HG03139 (cell line): ENCODE data around the gene DAGLA.

ENCODE experiments used
- ATAC-seq: cut with Tn5 transposase; IDR thresholded peaks from one replicate; pipeline ENCODE4 v1.9.1; 2021; ENCODE audit not compliant: unreplicated experiment

DAGLA gene

DNA sequence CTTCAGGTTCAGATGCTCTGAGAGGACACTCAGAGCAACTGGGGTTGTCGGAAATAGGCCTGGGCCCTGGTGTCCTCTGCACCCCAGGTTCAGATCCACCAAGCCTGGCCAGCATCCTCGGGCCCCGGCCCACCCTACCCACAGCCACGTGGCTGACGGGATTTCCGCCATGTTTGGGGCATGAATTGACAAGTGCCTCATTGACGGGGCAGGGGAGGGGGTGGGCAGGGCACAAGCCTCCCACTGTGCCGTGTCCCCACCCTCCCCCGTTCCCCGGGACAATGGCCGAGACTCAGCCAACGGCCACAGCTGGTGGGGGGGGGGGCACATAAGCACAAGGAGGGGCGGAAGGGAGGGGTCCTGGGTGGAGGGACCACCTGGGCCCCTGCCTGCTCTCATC lies 80.8 kb downstream of the DAGLA start:
- ATAC-seq, result no peak

DNA sequence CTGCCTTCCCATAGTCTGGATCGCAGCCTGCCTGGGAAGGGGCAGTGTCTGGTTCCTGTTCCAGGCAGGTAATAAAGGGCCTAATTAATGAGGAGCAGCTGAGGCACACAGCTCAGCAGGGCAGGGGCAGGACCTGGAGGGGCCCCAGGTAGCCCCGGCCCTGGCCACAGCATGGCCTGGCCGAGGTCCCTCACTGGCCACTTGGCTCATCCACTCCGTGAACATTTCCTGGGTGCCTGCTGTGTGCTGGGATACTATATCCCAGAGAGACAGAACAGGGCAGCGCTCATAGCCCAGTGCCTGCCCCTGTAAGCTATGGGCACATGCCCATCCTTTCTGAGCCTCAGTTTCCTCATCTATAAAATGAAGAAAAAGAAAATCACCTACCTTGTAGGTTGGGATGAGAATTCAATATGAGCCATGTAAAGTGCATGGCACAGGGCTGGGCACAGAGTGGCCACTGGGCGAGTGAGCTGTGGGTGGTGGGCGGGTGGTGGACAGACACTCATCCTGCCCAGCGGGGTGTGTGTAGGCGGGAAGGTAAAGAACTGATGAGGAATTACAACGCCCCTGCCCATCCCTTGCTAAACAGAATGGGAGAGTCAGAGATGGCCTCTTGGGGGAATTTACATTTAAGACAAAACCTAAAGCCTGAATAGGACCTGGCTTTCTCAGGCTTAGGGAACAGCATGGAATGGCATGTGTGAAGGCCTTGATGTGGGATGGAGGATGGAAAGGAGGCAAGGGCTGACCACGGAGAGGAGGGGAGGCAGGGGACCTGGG lies 81.4 kb downstream of the DAGLA start:
- no peak for ATAC-seq

DNA sequence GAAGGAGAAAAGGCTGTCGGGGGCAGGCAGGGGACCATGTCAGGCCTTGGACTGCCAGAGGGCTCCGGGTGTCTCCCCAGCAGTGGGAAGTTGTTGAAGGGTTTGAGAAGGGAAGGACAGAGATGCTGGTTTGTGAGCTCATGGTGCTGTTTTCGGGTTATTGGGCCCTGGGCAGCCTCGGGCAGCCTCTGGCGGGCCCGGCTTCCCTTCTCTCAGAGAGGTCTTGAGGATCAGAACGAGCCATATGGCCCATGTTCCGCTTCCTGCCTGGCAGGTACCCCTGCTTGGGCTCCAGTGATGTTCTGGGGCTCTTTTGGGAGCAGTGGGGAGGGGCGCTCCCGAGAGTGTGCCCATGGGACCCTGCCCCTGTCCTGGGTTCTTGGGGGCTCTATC lies 82.0 kb downstream of the DAGLA start:
- no peak for ATAC-seq

DNA sequence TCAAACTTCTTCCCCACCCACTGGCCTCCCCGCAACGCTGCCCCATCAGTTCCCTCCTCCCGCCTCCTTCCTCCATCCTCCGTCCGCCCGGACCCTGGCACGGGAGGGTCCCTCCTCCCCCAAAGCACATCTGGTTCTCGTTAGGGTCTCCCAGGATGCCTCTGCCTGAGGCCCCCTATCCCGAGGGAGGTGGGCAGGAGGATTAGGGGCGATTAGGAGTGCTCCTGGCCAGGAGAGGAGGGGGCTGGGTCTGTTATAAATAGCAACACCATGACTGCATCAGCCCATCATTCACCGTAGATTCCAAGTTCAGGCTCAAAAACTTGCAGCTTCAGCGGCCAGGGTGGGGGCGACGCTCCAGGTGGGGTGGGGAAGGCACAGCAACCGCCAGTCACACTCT lies 82.6 kb downstream of the DAGLA start:
- no peak for ATAC-seq

DNA sequence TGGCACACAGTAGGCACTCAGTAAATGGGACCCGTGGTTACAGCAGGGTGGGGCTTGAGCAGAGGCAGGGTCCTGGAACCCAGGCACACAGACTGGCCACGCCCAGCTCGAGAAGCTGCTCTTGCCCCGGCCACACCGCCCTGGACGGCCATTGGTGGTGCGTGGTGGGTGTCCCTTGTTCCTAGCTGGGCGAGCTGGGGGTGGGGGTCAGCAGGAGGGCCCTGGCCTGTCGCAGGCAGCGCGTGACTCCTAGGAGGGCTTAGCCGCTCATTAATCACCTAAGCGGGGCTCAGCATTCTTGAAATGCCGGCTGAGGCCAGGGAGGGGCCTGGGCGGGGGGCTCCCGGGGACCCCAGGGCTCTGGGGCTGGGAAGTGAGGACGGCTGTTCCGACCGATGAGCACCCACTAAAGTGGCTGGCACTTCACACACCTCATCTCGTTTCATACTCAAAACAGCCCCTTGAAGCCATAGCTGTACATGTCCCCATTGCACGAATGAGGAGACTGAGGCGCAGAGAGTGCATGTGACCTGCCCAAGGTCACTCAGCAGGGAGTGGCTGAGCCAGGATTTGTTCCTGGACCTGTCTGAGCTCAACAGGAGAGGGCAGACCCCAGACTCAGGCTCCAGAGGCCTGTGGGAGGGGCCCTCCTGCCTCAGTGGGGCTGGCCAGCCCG lies 83.9 kb downstream of the DAGLA start:
- no peak for ATAC-seq

DNA sequence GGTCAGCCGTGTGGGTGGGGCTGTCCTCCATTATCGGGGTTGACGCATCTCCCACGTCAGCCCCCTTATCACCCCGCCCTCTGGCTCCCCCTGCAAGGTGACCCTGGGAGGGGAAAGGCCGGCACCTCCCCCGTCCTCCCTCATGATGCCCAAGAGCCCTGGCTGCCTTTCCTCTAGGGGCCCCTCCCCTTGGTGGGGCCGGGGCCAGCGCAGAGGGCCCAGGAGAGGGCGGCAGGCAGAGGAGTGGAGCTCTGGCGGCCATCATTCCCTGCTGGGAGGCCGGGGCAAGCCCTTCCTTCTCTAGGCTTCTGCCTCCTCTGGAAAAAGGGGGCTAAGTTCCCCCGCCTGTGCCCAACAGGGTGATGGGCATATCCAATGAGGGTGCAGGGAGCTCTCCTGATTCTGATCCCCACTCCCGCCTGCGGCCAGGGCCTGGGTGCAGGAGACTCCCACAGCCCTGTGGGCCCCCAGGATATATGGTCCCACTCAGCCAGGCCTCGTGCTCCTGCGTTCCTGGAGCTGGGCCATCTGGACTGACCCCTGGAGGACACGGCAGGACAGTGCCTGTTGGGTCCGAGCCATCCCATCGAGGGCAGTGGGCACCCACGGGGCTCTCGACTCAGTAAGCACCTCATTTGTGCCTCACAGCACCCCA lies 84.5 kb downstream of the DAGLA start:
- no peak for ATAC-seq

DNA sequence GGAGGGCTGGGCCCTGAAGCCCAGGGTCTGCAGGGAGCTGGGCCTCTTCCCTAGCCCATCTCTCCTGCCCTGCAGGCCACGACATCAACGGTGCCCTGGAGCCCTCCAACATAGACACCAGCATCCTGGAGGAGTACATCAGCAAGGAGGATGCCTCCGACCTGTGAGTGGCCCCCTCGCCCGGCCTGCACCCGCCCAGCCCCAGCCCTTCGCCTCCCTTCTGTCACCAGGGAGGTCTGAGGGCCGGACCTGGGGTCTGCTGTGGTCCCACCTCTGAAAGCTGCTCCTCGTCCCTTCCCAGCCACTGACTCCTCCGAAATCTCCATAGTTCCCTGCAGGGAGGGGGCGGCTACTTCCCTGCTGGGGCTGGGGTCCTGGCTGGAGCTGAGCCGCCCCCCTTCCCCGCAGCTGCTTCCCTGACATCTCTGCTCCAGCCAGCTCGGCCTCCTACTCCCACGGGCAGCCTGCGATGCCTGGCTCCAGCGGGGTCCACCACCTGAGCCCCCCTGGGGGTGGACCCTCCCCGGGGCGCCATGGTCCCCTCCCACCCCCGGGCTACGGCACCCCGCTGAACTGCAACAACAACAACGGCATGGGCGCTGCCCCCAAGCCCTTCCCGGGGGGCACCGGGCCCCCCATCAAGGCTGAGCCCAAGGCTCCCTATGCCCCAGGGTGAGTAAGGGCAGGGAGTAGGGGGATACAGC lies 85.5 kb downstream of the DAGLA start:
- ATAC-seq, result no peak

DNA sequence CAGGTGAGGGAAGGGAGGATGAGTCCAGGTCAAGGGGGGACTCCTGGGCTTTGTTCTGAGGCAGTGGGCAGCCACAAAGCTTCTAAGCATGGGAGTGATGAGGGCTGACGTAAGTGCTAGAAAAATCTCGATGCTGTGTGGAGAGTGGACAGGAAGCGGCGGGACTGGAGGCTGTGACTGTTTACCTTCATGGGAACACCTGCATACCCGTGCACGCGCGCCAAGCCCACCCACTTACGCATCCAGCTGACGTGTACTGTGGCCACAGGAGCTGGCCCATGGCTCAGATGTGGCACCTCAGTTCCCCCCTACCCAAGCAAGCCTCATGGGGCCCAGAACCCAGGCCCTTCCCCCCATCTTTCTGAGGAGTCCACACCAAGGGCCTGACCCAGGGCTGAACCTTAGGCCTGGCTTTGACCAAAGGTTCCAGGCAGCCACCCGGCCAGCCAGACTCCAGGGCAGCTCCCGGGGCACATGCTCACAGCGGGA lies 86.2 kb downstream of the DAGLA start:
- ATAC-seq, result no peak

DNA sequence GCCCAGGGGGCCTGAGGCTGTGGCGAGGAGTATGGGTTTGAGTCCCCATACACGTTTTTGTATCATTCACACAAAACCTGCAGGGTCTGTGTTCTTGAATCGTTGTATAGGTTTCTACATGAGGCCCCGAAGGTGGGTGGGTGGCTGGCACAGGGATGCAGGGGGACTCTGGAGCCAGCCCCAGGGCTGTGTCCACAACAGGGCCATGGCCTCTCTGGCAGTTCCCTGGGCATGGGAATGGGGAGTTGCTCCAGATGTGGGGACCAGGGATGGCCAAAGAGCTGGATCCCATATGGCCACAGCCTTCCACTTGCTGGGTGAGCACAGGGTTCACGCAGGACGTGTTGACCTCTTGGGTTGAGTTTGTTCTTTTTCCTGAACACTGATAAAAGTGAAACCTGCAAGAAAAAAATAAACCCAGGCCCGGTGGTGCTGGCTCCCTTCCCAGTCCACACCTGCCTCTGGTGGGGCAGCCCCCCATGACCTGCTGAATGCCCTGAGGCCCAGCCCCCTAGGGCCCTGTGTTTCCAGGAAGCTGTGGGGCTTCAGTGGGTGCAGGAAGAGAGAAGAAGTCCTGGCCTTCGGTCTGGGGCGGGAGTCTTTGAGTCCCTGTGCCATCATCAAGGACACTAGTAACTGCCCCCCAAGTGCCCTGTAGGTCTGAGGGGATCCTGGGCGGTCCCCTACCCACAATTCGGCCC lies 88.3 kb downstream of the DAGLA start:
- ATAC-seq, result no peak

DNA sequence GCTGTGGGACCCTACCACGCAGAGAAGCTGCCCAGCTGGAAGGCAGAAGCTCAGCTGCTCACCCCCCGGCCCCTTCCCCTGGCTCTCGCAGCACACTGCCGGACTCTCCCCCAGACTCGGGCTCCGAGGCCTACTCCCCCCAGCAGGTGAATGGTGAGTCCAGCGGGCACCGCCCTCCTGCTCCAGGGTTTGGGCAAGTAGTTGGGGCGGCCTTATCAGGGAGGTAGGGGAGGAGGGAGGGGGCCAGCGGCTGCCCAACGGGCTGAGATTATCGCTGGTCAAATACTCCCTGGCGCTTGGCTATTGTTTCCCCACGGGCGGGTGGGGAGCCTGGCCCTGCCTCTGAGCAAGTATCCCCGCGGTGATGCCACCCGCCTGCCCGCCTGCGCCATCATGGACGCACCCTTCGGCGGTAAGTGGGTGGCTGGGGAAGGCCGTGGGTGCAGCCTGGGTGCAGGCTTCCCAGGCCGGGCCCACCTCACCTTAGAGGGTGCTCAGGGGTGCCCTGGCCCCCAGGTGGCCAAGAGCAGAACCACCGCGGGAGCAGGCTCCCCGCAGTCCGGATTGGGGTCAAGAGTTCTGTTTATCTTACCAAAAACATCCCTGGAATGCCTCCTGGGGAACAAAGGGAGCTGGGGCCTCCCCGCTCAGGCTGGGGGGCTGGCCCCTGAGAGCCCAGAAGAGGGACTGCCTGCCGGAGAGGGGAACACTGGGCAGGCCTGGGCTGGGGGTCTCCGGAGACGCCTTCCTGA lies 89.2 kb downstream of the DAGLA start:
- no peak for ATAC-seq

DNA sequence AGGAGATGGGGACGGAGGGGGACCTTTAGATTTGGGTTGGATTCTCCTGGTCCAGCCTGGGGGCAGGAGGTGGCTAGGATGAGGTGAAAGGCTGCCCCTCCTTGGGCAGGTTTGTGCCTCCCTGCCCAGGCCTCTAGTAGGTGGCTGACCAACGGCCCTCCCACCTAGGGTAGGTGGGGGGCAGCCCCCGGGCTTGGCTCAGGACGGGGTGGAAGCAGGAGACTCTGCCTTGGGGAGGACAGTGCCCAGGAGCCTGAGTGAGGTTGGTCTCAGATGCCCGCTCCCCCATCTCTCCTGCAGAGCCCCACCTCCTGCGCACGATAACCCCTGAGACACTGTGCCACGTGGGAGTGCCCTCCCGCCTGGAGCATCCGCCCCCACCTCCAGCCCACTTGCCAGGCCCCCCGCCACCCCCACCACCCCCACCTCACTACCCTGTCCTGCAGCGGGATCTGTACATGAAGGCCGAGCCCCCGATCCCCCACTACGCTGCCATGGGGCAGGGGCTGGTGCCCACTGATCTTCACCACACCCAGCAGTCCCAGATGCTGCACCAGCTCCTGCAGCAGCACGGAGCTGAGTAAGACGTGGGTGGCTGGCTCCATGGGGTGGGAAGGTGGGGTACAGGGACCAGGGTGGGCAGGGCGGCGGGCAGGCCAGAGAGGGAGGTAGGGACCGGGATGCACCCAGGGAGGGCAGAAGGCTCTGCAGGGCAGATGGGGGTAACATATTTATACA lies 89.9 kb downstream of the DAGLA start:
- no peak for ATAC-seq

DNA sequence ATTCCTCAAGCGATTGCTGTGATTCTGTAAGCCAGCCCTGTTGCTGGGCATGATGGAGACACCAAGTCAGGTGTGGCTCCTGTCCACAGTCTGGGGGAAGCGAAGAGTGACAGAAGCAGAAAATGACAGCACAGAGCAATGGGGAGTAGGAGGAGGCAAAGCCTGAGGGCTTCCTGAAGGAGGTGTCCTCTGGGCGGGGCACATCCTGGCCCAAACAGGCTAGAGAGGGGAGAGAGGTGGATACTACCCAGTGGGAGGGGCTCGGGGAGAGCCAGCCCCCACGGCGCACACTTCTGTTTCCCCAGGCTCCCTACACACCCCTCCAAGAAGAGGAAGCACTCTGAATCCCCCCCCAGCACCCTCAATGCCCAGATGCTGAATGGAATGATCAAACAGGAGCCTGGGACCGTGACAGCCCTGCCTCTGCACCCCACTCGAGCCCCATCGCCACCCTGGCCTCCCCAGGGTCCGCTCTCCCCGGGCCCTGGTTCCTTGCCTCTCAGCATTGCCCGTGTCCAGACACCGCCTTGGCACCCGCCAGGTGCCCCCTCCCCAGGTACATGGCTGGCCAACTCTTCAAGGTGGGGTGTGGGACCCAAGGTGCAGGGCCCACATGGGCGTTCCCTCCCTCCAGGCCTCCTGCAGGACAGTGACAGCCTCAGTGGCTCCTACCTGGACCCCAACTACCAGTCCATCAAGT lies 91.2 kb downstream of the DAGLA start:
- ATAC-seq, result no peak

DNA sequence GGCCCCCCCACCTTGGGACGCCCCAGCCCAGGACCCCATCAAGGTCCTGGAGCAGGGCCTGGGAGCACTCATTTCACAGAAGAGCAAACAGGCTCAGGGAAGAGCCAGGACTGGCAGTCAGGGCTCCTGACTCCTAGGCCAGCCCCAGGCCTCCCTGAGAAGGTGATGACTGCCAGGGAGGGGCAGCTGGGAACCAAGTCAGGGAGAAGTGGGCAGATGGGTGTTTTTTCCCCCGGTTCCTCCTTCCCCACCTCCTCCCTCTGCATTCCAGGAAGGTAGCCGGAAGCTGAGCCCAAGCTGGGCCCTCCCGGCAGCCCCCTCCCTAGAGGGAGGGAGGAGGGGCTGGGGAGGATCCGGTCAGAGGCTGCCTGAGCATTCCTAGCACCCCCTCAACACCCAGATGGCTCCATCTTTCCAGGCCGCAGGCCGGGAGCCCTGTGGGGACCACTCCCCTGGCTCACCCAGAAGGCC lies 91.8 kb downstream of the DAGLA start:
- ATAC-seq, result no peak

DNA sequence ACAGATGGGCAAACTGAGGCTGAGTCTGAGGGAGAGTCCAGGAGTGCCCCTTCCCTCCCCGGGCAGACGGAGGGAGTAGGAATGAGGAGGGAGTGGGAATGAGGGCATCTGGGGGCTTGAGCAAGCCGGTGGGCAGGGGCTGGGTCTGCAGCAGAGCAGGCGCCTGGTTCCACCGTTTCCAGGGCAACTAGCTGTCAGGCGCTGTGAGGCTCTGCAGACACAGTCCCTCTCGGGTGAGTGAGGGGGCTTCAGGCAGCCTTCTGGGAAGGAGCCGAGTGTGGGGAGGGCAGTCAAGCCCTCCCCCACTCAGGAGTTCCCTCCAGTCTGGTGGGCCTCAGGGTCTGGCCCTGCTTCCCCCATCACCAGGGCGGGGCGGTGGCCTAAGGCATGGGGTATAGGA lies 93.2 kb downstream of the DAGLA start:
- no peak for ATAC-seq

DNA sequence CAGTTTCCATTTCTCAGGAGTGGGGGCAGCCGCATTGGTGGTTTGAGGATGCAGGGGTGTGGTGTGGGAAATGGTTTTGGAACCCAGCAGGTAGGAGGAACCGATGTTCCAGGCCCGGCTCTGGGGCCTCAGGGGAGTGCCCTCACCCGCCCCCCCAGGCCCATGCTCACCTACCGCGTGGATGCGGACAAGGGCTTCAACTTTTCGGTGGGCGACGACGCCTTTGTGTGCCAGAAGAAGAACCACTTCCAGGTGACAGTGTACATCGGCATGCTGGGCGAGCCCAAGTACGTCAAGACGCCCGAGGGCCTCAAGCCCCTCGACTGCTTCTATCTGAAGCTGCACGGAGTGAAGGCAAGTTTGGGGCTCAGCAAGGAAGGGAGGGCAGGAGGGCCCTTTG lies 93.6 kb downstream of the DAGLA start:
- no peak for ATAC-seq

DNA sequence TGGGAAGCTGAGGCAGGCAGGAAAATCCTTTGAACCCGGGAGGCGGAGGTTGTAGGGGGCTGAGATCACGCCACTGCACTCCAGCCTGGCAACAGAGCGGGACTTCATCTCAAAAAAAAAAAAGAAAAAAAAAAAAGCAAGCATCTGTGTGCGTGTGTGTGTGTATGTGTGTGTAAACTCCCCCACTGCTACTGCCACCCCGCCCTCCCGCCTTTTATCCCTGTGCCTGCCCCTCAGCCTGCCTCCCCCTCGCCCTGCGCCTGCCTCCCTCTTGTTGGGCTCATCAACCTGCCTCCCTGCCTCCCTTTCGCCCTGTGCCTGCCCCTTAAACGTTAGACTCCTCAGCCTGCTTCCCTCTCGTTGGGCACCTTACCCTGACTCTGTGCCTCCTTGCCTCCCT lies 94.2 kb downstream of the DAGLA start:
- no peak for ATAC-seq

DNA sequence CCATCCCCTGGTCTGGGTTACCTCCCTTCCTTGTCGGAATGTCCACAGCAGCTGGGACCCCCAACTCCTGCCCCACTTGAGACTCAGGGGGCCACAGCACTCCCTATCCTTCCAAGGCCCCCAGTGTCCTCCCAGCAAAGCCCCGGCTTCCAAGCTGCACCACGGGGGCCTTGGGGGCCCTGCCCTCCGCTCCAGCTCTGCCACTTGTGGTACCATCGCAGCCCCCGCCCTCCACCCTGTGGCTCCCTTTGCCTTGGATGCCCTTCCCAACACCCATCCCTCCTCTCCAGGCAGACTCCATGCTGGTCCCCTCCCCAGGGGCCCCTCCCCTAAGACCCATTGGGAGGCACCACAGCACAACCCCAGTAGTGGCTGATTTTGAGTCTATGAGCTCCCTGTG lies 94.9 kb downstream of the DAGLA start:
- ATAC-seq, result no peak

DNA sequence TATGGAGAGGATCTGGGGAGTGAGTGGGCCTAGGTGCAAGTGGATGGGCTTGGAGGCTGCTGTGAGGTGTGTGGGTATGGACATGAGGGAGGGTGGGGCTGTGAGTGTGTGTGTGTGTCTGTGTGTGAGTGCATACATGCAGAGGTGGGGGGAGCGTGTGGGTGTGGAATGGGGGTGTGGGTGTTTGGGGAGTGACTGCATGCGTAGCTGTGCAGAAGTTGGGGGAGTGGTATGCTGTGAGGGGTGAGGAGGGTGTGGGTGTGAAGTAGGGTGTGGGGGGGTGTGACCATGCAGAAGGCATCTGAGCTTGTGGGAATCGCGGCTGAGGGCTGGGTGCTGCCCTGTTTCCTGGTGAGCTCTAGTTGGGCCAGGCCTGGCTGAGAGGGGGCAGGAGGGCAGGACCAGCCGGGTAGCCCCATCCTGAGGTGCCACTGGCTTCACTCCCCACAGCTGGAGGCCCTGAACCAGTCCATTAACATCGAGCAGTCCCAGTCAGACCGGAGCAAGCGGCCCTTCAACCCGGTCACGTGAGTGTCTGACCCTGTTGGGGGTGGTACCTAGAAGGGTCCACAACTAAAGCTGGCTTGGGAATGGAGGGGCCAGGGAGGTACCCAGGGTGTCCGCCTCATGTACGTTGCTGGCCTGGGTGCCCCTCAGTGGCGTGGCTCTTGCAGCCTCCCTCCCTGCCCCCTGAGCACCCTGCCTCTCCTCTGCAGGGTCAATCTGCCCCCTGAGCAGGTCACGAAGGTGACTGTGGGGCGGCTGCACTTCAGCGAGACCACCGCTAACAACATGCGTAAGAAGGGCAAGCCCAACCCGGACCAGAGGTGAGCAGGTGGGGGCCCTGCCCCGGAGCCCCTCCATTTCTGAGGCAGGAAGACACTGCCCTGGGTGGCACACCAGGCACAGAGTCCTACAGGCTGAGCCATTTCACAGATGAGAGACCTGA lies 95.7 kb downstream of the DAGLA start:
- ATAC-seq, result no peak
